Putamen (tissue), 1 donor: Measurements from ENCODE around the gene KIF13A.
"Not testable (repeated sequence)": the region's sequence is repeated elsewhere in the genome, so short reads cannot be mapped to it uniquely, and the experiment has no call there.

Source experiments
- DNase-seq: peaks from one replicate; pipeline ENCODE4 v3.0.0-alpha.2; 2016; ENCODE audit warnings: low spot score

Gene KIF13A

GRCh38 chr6:17998442-17998841 lies 11.0 kb upstream of the KIF13A start:
- no peak for DNase-seq

DNA sequence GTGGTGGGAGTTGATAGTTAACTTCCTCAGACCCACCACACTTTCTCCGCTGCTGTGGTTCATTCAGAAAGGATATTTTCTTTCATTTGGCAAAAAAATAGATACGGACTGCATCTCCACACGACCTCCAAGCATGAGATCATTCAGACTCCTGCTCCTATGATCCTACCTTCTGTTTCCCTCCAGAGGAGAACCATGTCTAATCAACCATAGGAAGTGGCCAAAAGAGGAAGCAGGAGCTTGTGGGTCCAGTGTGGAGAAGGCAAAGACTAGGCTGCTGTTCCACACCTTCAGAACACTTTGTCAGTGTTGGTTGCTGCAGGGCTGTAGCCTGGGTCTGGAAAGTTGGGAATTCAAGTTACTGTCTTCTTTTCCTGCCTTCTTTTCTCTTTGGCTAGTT lies 10.6 kb upstream of the KIF13A start:
- DNase-seq = no peak

- no peak for DNase-seq
Measured at GRCh38 chr6:17995414-17995813, 8.0 kb upstream of the KIF13A start.

DNA sequence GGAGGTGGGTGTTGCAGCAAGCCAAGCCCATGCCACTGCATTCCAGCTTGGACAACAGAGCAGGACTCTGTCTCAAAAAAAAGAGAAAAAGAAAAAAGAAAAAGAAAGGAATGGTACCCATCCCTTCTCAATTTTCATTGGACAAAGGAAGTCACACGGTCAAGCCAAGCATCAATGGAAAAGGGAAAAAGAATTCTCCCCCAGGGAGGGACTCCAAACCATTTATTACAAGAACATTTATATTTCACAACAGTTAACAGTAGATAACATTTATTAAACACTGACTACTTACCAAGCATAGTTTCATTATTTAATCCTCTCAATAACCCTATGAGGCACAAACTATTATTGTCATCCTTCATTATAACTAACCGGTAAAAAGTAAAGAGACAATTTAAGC lies 6.6 kb upstream of the KIF13A start:
- no peak for DNase-seq

DNA sequence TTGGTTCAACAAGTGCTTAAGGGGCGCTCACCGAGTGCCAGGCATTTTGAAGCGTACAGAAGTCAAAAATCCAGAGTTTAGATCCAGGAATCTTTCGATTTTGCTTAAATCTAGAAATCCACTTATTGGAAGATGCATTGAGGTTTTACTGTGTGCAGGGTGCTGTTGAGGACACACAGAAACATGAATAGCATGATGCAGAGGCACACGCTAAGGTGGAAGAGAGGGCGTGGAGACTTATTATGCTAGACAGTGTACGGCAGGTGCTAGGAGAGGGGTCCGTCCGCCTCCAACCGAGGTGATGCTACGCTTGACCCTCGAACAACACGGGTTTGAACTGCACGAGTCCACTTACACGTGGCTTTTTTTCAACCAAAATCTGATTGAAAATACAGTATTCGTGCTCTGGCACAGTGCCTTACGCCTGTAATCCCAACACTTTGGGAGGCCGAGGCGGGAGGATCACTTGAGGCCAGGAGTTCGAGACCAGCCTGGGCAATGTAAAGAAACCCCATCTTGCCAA lies 1.0 kb upstream of the KIF13A start:
- no peak for DNase-seq

DNA sequence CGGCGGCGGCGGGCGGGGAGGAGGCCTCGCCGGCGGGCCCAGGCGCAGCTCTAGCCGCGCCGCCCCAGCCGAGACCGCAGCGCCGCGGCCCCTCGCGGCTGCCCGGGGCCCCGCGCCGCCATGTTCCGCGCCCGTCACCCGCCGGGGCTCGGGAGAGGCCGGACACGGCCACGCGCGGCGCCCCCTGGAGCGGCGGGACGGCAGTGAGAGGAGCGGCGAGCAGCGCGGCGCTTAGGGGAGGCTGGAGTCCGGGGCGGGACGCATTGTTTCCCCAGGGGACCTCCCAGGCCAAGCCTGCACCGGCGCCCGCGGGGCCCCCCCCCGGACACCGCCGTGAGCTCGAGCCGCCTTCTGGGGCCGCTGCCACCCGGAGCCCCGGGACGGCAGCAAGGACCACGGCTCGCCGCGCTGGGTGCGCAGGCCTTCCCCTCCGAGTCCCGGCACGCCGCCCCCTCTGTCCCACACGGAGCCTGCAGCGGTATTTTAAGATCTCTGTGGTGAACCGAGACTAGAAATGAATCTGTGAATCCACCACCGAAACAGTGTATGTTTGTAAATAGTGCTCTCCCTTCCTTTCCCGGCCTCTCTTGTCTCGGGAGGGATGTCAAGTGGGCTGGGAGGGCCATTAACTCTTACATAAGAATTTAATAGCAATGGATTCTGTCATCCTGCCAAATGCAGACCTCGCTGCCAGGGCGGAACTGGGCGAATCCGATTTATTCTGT lies 424 bp upstream of the KIF13A start:
- DNase-seq = peak; percentile 79

GRCh38 chr6:17986656-17987446 lies 584 bp downstream of the KIF13A start:
- DNase-seq = peak; percentile 70

DNA sequence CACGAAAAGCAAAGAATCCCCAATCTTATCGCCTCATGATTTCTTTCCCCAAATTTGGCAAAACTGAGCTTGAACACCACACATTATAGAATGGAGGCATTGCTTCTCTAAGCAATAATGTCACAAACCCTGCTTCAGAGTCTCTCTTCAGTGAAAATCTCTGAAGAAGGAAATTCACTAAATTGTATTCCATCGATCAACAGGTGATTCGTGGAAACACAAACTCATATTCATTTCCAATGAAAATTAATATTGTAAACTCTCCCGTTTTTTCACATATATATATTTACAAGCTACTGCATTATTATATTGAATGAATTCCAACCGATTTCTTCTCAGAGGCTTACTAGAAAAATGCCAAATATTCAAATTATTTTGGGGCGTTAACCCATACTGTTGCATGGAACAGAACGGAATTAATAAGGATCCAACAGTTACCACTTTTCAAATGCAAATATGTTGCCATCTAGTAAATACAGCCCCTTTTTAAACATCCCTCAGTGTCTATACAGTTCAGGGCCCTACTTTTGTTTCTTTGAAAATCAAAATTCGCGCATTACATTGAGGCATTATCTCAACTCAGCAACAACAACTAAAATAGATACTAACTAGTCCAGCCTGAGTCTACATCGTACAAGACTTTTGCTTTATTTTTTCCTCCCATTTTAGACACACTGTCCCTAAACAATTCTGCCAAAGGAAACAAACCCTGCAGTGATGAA lies 1.3 kb downstream of the KIF13A start:
- no peak for DNase-seq

GRCh38 chr6:17984812-17985670 lies 2.4 kb downstream of the KIF13A start:
- no peak for DNase-seq

GRCh38 chr6:17984399-17984798 lies 3.0 kb downstream of the KIF13A start:
- DNase-seq = no peak

GRCh38 chr6:17983730-17984129 lies 3.7 kb downstream of the KIF13A start:
- DNase-seq = no peak

GRCh38 chr6:17980329-17980728 lies 7.1 kb downstream of the KIF13A start:
- DNase-seq = no peak

DNA sequence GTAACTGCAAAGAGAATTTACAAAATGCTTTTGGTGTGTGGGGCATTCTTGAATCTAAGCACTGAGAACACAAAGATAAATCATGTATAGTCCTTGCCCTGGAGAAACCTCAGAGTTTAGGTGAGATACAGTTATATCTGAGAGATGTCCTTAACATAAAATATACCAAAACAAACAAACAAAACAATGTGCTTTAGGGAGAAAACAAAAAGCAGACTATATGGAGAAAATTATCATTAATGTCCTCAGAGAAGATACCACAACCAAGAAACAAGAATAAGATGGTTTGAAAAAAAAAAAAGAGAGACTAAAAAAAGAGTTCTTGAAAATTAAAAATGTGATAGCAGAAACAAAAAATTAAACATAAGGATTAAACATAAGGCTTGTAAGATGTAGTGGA lies 8.0 kb downstream of the KIF13A start:
- DNase-seq = no peak

DNA sequence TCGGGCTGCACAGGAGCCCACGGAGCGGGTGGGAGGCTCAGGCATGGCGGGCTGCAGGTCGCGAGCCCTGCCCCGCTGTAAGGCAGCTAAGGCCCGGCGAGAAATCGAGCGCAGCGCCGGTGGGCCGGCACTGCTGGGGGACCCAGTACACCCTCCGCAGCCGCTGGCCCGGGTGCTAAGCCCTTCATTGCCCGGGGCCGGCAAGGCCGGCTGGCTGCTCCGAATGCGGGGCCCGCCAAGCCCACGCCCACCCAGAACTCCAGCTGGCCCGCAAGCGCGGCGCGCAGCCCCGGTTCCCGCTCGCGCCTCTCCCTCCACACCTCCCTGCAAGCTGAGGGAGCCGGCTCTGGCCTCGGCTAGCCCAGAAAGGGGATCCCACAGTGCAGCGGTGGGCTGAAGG lies 11.2 kb downstream of the KIF13A start:
- DNase-seq = not testable (repeated sequence)

DNA sequence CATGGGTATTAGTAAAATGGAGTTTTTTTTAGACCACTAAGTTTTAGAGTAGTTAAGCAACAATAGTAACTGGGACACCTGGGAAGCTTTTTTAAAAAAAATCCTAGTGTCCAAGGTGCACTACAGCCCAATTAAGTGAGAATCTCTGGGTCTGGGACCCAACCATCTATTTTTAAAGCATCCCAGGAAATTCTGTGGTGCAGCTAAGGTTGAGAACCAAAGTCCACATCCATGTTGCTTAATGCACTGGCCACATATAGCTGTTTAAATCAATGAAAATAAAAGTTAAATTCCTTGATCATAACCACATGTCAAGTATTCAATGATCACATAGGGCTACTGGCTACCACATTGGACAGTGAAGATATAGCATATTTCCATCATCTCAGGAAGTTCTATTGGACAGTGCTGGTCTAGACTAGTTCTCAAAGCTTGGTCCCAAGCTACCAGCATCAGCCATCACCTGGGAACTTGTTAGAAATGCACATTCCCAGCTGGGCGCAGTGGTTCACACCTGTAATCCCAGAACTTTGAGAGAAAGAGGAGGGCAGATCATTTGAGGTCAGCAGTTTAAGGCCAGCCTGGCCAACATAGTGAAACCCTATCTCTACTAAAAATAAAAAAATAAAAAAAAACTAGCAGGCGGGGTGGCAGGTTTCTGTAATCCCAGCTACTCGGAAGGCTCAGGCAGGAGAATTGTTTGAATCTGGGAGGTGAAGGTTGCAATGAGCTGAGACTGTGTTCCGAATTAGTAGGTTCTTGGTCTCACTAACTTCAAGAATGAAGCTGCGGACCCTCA lies 12.7 kb downstream of the KIF13A start:
- no peak for DNase-seq

- DNase-seq = no peak
Measured at GRCh38 chr6:17972978-17973622, 14.3 kb downstream of the KIF13A start.

DNA sequence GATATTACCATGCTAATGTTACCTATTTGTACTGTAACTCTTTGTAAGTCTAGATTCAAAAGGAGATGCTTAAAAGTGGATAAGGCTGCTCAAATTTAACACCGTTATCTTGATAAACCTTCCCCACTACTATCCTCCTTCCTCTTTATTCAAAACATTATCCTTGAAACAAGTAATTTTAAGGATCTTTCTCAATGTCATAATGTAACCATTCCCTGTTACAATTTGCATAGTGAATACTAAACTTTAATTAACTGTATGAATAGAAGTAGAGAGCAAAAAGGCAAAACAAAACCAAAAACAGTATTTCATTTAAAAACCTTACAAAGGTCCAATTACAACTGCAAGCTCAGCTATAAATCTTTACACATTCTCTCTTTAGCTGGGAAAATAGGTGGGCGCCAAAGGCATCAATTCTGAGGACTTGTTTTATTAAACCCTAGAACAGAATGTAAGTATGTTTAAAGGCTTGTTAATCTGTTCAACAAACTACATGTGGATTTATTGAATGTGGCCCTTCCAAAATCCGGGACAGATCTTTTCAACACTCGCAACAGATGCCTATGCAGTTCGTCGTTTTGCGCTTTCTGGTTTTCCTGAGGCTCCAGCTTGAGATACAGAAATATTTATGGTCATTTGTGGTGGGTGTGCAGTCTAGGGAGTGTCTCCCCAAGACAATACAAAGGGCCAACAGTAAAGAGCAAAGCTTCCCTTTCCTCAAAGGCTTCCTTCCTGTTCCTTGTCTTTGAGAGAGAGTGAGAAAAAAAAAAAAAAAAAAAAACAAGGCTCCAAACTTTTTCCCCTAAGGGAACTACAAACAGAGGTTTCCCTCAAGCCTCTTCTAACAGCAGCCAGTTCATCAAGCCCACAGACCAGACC lies 15.1 kb downstream of the KIF13A start:
- no peak for DNase-seq

- no peak for DNase-seq
Measured at GRCh38 chr6:17971128-17972073, 16.0 kb downstream of the KIF13A start.
